Measurements from ENCODE around the gene ANKS3.
A peak's percentile ranks its signal among the peaks of the same experiment; 100 is the strongest.

Gene ANKS3

DNA sequence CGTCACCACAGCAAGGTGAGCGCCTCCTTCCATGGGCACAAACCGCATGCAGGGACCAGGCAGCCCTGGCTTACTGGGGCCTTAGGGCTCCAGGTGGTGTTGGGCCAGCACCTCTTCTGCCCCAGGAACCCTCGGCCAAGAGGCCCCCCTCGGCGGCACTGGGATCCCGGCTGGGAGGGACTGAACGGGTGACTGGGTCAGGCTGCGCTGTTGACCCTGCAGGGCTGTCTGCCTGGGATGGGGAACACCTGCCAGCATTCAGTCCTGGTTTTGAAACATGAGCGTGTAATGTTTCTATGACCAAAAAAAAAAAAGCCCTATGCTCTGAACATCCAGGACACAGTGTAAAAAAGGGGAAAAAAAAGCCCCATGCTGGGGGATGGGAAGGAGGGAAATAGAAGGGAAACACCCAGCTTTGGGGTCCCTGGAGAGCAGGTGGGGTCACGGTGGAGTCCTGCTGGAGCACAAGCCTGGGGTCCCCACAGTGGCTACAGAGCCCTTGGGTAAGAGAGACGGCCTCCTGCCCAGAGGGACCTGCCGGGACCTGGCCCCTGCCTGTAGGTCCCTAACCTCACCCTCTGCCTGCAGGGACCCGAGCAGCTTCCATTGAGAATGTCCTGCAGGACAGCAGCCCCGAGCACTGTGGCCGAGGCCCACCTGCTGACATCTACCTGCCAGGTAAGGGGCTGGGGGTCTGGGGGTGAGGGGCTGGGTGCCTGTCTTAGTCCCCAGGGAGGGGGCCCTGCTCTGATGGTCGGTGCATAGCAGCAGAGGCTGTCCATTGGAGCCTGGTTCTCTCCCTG lies 50.6 kb downstream of the ANKS3 start:
- no peak for DNase-seq

DNA sequence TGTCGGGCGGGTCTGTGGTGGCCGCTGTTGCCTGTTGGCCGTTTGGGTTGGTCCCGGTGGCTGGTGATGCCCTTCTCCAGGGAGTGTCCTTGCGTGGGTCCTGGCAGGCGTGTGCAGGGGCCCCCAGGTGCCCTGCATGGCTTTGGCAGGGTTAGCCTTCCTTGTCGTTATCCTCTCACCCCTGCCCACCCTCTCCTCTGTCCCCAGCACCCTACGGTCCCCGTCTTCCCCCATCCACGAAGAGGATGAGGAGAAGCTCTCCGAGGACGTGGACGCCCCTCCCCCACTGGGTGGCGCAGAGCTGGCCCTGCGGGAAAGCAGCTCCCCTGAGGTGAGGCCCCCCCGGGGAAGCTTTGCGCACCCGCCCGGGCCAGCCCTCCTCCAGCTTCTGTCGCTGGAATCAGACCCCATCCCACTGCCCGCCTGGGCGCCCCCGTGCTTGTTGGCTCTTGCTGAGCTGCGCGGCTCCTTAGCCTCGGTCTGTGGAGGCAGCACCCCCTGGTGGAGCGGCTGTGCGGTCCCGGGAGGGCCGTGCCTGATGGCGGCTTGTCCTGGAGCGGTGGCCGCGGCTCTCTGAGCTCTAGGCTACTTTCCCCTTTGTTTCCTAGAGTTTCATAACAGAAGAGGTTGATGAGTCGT lies 51.3 kb downstream of the ANKS3 start:
- peak; percentile 47 for DNase-seq

DNA sequence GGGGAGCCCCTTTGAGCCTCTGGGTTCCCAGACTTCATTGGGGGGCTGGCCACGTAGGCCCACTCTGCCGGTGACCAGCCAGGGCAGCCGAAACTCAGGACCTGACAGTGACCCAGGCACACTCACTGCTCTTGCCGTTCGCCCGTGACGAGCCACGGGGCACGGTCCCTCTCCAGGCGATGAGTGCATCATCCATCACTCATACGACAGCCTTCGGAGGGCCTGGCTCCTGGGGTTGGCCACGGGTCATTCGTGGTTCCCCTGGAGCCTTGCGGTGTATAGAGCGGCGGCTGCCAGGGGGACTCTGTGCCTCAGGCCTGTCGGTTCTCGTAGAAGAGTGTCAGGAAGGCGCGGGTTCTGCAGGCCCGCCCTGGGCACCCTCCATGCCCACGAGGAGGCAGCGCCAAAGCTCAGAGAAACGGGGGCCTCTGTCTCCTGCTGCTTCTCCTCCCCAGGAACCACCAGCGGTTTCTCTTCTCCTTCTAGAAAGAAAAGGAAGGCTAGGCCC lies 51.9 kb downstream of the ANKS3 start:
- DNase-seq: no peak

DNA sequence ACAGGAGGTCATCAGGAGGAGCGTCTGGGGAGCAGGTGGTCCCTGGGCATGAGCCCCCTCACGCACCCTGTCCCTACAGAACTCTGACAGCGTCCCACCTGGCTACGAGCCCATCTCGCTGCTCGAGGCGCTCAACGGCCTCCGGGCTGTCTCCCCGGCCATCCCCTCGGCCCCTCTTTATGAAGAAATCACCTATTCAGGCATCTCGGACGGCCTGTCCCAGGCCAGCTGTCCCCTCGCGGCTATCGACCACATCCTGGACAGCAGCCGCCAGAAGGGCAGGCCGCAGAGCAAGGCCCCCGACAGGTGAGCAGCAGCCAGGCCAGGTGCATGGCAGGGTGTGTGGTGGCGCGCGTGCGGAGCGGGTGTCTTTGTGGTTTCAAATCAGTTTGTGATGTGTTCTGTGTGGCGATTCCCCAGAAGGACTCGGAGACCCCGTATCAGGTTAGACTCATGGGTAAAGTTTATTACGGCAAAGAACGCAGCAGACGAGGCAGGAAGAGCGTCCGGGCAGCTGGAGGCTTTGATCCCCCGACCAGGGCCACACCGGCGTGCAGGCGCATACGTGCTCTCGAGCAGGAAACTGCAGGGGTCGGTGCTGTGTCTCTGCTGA lies 52.5 kb downstream of the ANKS3 start:
- DNase-seq: no peak

DNA sequence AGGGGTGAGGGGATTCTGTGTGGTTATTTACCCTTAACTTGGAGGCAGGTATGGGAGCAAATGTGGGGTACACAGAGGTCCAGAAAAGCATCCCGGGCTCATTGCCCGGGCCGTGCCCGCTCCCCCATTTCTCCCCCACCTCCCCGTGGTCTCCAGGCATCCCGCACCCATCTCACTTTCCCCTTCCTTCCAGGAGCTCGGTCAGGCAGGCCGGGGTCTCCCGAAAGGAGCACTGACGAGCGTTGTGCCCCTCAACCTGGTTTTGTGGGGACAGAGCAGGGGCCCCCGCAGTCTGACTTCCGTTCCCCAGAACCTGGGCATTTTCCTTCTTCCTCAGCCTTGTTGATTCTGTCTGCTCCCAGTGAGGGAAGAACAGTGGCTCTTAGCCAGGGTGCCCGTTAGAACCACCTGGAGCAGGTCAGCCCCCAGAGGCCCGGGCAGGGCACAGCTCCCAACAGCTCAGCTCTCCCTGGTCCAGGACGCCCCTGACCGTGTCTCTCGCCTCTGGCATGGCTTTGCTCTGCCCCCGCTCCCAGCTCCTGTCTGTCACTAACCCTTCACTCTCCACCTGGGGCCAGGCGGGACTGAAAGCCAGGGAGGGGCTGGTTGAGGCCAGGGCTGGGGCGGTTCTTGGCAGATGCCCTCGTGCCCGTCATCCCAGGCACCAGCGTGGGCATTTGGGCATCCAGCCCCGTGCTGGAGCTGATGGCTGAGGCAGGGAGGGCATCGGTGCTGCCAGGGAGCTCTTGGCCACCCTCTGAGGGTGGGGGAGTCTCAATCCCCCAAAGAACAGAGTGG lies 53.2 kb downstream of the ANKS3 start:
- no peak for DNase-seq

DNA sequence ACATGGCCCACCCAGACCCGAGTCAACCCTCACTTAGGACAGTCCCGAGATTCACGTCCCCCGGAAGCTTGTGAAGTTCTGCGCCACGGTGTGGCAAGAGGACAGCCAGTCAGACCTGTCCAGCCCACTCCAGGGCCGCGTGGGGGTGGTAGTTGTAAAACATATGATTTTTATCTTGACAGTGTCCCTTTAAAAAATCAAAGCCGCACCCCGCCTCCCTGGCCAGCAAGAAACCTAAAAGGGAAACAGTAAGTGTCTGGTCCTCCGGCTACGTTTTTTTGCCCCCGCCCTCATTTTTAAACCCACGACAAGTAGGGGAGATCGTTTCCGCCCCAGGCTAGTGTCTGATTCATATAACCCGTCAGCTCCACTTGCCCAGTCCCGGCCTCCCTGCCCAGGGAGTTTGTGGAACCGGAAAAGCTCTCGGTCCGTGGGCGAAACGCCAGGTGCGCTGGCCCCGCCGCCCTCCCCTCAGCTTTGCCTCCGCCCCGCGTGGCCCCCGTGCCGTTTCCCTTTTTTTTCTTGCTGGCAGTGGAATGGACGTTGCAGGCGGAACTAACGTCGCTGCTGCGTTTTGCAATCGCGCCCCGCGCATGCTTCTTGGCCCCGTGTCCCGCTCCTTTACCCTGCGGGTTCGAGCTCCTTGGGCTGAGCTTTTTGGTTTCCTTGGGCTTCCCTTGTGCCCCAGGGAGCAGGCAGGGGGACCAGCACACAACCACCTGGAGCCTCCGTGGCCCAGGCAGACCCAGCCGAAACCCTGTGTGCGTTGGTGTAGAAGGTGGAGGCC lies 54.0 kb downstream of the ANKS3 start:
- peak; percentile 57 for DNase-seq

DNA sequence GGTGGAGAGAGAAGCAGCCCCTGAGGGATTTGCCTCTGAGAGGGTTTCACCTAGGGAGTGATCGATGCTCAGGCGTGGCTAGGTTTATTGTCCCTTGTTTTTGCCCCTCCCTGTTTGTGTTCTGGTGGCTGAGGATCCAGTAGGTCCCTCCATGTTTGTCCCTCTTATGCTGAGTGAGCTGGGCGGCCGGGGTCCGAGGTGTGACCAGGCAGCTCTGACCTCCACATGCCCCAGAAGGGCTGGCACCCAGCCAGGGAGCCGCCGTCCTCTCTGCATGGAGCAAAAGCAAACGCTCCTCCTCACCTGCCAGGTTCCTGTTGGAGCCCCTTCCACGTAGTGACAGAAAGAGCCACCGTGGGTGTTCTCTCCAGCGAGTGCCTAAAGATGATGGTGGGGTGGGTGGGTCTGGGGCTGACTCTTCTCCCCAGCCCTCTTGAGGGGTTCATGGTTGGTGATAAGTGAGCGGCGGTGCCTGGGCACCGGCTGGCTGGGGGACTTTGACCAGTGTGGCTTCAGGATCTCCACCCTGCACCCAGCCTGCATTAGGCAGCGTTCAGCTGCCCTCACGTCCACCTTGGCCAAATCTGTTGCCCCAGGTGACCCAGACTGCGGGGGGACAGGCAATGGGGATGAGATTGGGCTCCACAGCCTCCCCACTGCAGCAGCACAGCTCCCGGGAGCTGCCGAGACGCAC lies 54.8 kb downstream of the ANKS3 start:
- DNase-seq: no peak

DNA sequence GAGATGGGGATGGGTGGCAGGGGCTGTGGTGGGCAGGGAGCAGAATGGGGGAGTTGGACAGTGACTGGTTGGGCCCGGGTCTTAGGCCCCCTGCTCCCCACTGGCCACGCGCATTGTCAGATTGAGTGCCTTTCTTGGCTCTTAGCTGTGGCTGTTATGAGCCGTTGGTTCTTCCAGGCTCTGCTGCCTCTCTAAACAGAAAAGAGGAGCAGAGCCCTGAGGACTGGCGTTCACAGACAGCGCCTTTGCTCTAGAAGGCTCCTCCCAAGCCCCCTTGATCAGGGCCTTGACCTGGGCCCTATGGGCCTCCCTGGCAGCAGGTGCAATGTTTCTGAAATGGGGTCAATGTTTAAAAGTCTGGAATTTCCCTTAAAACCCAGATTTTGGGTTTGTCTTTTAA lies 55.5 kb downstream of the ANKS3 start:
- no peak for DNase-seq

DNA sequence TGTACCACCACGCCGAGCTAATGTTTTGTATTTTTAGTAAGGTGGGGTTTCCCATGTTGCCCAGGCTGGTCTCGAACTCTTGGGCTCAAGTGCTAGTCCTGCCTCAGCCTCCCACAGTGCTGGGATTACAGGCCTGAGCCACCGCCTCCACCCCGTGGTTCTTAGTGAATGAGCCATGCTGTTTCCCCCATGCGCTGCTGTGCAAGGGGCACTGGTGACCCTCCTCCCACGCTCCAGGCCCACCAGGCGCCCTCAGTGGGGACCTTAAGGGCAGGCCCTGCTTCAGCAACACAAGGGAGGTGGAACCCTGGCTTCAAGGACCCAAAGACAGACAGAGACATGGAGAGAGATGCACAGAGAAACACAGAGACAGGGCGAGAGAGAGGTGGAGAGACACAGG lies 56.1 kb downstream of the ANKS3 start:
- no peak for DNase-seq

DNA sequence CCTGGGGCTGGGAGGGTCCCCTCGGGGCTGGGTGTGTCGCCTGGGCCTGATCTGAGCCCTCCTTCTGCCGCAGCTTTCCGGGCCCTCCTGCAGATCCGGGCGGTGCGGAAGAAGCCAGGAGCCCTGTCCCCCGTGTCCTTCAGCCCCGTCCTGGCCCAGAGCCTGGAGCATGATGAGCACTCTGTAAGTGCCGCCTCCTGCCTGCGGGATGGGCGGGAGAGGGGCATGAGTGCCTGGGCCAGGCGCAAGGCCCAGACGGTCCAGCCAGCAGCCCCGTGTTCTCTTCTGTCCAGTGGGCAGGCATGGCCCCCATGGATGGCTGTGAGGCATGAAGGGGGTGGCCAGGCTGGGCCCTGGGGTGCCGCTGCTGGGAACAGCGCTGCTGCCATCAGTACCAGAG lies 56.7 kb downstream of the ANKS3 start:
- no peak for DNase-seq

DNA sequence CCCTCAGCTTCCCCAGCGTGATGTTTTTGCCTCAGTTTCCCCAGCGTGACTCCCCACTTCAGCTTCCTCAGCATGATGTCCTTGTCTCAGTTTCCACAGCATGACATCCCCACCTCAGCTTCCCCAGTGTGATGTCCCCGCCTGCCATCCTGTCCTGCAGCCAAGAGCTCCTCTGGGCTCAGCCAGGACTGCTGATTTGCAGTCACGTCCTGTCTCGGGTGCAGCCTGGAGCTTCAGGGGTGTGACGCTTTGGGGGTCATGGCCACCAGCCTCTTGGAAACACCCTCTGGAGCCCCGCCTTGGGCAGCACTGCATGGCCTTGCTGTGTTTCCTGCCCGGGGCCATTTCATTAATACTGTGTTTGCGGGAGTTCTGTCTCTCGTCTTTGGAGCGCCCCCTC lies 57.2 kb downstream of the ANKS3 start:
- no peak for DNase-seq

DNA sequence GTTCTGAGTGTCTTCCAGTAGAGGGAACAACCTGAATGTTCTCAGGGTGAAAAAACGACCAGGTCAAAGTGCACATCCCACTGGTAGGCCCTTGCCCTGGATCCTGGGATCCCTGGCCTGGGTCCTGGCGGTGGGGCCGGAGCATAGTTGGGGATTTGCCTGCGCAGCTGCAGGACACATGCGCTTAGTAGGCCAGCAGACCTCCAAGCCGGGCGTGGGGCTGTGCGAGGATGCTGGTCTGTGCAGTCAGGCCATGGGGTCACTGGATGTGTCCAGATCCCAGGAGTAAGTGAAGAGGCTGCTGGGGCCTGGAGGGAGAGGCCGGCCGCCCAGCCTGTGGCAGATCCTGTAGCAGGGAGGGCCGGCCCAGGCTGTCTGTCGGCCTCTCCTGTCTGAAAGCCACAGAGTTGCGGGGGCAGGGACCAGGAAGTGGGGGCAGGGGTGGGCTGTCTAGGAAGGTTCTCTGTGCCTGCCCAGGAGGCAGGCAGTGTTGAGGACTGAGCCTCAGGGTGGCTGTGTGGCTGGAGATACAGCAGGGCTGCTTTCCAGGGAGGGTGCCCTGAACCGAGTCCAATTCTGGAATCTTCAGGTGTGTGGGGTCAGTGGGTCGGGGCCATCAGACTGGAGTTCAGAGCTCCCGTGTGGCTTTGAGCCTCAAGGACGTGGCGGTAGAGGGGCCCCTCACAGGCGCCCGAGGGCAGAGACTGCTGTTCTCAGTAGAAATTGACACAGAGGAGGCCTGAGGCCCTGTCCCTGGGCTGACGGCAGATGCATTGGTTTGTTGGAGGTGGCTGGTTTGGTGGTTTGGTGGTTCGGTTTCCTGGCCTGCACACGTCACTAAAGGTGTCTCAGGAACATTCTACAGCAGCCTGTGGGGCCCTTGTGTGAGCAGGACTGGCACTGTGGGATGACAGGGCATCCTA lies 57.9 kb downstream of the ANKS3 start:
- DNase-seq: no peak

DNA sequence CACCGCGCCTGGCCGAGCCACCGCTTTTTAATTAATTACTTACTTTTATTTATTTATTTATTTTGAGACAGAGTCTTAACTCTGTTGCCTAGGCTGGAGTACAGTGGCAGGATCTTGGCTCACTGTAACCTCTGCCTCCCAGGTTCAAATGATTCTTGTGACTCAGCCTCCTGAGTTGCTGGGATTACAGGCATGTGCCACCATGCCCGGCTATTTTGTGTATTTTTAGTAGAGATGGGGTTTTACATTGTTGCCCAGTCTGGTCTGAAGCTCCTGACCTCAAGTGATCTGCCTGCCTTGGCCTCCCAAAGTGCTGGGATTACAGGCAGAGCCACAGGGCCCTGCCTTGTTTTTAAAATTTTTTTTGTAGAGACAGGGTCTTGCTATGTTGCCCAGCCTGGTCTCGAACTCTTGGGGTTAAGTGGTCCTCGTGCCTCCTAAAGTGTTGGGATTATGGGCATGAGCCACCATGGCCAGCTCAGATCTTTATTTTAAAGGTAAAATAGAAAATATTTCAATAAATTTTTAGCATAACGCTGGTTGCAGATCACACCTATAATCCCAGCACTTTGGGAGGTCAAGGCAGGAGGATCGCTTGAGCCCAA lies 59.0 kb downstream of the ANKS3 start:
- DNase-seq: no peak

DNA sequence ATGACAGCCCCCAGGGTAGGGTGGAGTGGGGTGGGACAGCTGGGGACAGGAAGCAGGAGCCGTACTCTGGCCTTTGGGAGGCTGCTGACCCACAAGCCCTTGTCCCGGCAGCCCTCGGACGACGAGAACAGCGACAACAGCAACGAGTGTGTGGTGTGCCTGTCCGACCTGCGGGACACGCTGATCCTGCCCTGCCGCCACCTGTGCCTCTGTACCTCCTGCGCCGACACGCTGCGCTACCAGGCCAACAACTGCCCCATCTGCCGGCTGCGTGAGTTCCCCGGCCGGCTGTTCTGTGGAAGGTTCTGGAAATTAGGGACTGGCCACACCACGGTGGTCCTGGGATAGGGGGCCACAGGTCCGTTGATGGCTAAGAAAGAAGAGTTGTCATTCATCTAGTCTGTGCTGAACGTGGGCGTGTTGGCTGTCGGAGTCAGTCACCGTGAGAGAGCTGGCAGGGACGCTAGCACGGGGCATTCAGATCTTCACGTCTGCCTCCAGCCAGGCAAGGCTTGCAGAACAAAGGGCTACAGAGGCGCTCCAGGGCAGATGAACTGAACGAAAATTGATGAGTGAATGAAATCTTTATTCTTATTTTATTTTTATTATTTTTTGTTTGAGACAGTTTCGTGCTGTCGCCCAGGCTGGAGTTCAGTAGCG lies 60.6 kb downstream of the ANKS3 start:
- no peak for DNase-seq

DNA sequence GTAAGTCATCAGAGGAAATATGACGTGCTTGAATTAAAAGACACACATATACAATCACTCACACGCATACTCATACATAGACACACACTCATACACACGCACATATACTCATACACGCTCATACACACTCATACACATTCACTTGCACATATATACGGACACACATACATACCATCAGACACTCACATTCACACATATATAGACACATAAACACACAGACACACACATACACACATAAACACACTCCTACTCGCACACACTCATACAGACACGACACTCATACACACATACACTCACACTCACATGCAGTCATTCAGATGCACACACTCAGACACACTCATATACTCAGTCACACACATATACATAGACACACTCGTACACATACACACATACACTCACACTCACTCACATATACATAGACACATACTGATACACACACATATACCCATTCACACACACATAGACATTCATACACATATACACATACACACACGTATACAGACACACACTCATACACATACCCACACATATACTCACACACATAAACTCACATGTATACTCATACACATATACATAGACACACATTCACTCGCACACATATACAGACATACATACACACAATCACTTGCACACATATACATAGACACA lies 65.6 kb downstream of the ANKS3 start:
- DNase-seq: no peak

DNA sequence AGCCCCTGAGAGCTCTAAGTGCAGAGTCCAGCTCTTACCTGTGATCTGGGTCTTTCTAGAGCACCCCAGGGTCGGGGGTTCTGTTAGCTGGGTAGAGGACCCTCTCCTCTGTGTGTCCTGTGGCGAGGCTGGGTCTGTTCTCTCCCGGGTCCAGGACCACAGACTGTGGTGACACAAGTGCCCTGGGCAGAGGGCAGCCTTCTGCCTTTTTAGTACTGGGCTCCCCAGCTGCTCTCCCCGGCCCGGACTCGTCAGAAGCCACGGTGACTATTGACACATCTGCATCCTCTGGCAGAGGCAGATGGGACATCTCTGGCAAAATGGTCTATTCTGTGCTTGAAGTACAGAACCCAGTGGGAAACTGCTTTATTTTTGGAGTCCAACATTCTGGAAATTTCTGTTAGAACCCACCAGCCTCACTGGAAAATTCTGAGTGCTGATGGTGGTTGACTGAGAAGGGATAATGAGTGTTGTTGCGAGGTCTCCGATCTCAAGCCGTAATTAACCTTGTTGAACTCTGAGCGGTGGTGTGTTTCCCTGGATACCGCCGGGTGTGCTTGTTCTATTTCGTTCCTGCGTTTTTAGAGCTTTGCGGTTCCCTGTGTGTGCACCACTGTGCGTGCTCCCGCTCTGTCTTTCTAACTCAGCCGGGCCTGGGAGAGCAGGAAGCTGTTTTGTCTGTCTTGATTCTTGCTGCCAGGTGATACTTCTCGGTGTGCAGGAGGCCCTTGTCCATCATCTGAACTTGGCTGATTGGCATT lies 66.7 kb downstream of the ANKS3 start:
- no peak for DNase-seq

DNA sequence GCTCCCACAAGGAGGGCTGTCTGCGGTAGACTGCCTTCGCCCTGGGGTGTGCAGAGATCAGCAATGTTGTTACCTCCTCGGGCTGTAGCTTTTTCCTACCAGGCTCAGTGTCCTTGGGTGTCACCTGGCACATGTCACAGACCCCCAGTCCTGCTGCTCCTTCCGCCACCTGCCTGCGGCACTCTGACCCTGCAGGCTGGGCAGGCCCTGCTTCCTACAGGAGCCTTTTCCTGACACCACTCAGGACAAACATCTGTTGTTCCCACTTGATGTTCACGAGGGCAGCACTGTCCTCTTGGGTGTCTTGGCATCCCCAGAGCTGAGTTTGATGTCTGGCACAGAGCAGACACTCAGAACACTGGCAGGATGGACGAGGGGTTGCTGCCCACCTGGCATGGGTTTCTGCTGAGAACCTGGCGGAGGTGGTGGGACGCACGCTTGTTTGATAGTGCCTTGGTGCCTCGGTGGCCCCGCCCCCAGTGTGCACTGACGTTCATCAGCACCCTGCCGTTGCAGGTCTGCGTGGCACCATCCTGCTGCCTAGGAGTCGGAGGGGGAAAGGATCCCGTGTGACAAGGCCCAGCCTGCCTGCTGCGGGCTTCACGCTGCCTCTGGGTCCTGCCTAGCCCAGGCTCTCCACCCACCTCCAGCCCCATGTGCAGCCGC lies 67.4 kb downstream of the ANKS3 start:
- DNase-seq: no peak
